ENCODE measurements around the gene DMC1. TPM values are rescaled to one million over a fixed set of nuclear protein-coding genes. Genes with fewer than 3 reads are reported as not detected.
"Not testable (repeated sequence)": the region's sequence is repeated elsewhere in the genome, so short reads cannot be mapped to it uniquely, and the experiment has no call there.

The DMC1 gene
- total and polyA plus RNA-seq, 4 donors, result 0.24 to 2.7 (median 1.8) TPM

DNA sequence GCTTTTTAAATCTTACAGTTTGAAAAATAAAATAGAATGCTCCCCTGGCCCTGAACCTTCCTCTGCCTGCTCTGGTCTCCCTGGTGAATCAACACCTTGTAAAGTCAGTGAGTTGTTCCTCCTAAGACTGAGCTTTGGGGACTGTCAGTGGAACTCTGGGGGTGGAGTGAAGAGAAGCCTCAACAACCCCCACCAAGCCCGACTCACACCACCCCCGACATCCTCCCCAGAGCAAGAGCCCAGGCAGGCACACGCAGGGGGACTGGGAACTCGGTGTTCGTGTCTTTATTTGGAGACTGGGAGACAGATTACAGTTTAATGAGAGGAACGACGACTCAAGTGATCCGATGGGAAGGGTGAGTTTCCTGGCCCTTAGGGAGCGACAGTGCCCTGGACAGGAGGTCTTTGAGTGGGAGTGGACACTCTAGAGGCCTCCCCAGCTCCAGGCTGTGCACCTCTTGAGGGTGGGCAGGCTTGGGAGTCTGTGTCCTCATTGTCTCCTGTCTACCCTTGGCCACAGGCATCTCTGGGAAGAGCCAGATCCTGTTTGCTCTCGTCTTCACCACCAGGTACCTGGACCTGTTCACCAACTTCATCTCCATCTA lies 95.9 kb downstream of the DMC1 start:
- Histone ChIP-seq H3K36me3 (ENCODE audit: control insufficient read depth in 4 of 4, insufficient read depth in 4 of 4, low read length in 4 of 4) (peaks cover 0 to 3% (median 0%) of the 10 kb centered on the region in 4 donors), H3K9ac (ENCODE audit: insufficient read depth in 1 of 2, low read length in 2 of 2) (no peak overlapping the region), H3K4me1 (ENCODE audit: control insufficient read depth in 5 of 5, insufficient read depth in 5 of 5, low read length in 5 of 5) (no peaks in the 10 kb centered on the region), H3K4me3 (no peak overlapping the region), H3K27me3 (ENCODE audit: control insufficient read depth in 3 of 3, insufficient read depth in 3 of 3, low read length in 2 of 3) (peaks cover 0 to 2% (median 0%) of the 10 kb centered on the region in 3 donors), H3K27ac (ENCODE audit: low read depth in 1 of 2, low read length in 1 of 2) (no peak overlapping the region), H3K9me3 (ENCODE audit: control insufficient read depth in 4 of 4, insufficient read depth in 3 of 4, low read length in 3 of 4) (no peaks in the 10 kb centered on the region)
- DNase-seq, result no peak
- 79 to 83% methylated on average over 10 of the region's 10 CpGs for WGBS, 2 donors
- TF ChIP-seq, protein P1, sequence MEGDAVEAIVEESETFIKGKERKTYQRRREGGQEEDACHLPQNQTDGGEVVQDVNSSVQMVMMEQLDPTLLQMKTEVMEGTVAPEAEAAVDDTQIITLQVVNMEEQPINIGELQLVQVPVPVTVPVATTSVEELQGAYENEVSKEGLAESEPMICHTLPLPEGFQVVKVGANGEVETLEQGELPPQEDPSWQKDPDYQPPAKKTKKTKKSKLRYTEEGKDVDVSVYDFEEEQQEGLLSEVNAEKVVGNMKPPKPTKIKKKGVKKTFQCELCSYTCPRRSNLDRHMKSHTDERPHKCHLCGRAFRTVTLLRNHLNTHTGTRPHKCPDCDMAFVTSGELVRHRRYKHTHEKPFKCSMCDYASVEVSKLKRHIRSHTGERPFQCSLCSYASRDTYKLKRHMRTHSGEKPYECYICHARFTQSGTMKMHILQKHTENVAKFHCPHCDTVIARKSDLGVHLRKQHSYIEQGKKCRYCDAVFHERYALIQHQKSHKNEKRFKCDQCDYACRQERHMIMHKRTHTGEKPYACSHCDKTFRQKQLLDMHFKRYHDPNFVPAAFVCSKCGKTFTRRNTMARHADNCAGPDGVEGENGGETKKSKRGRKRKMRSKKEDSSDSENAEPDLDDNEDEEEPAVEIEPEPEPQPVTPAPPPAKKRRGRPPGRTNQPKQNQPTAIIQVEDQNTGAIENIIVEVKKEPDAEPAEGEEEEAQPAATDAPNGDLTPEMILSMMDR (IDR thresholded peaks at IDR 0.05; ENCODE audit: control extremely low read depth, extremely low read depth), result no peak
- no peak for ATAC-seq (ENCODE audit: insufficient read depth, low FRiP score)

DNA sequence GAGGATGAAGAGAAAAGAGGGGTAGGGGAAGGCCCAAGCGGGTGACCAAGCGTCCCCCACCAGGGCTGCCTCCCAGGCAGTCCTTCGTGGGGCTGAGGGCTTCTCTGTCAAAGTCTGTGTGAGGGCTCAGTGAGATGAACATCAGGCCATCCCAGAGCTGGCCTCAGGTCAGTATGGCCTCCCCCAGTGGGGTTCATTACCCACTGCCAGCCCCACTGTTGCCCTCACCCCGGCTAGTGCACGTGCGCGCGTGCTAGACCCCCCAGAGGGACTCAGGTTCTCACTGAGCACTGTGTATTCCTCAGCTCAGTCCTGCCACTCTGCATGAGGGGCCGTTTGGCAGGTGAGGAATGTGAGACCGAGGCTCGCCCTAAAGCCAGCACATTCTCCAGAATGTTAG lies 98.7 kb downstream of the DMC1 start:
- Histone ChIP-seq H3K9ac (ENCODE audit: insufficient read depth in 1 of 2, low read length in 2 of 2) (no peak overlapping the region), H3K36me3 (ENCODE audit: control insufficient read depth in 4 of 4, insufficient read depth in 4 of 4, low read length in 4 of 4) (no peaks in the 10 kb centered on the region), H3K27me3 (ENCODE audit: control insufficient read depth in 3 of 3, insufficient read depth in 3 of 3, low read length in 2 of 3) (peaks cover 0 to 5% (median 0%) of the 10 kb centered on the region in 3 donors), H3K4me3 (no peak overlapping the region), H3K27ac (ENCODE audit: low read depth in 1 of 2, low read length in 1 of 2) (no peak overlapping the region), H3K9me3 (ENCODE audit: control insufficient read depth in 4 of 4, insufficient read depth in 3 of 4, low read length in 3 of 4) (no peaks in the 10 kb centered on the region), H3K4me1 (ENCODE audit: control insufficient read depth in 5 of 5, insufficient read depth in 5 of 5, low read length in 5 of 5) (peaks cover 0 to 10% (median 0%) of the 10 kb centered on the region in 5 donors)
- no peak for DNase-seq
- no peak for ATAC-seq (ENCODE audit: insufficient read depth, low FRiP score)
- TF ChIP-seq, protein P1 (IDR thresholded peaks at IDR 0.05; ENCODE audit: control extremely low read depth, extremely low read depth), result no peak
- 87 to 95% methylated on average over 11 of the region's 11 CpGs for WGBS, 2 donors

DNA sequence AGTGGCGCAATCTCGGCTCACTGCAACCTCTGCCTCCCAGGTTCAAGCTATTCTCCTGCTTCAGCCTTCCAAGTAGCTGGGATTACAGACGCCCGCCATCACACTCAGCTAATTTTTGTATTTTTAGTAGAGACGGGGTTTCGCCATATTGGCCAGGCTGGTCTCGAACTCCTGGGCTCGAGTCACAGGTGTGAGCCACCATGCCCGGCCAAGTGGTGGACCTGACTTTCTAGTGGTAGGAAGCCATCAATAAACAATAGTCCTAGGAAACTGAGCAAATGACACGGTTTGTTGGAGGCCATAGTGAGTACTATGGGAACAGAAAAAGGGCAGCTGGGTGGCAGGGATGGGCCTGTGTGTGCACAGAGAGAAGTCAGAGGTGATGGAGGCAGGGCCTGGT lies 99.8 kb downstream of the DMC1 start:
- not testable (repeated sequence) for H3K27ac ChIP-seq (ENCODE audit: low read depth in 1 of 2, low read length in 1 of 2); H3K36me3 ChIP-seq (ENCODE audit: control insufficient read depth in 4 of 4, insufficient read depth in 4 of 4, low read length in 4 of 4); H3K9me3 ChIP-seq (ENCODE audit: control insufficient read depth in 4 of 4, insufficient read depth in 3 of 4, low read length in 3 of 4); DNase-seq; ATAC-seq (ENCODE audit: insufficient read depth, low FRiP score); H3K4me3 ChIP-seq; H3K4me1 ChIP-seq (ENCODE audit: control insufficient read depth in 5 of 5, insufficient read depth in 5 of 5, low read length in 5 of 5); H3K9ac ChIP-seq (ENCODE audit: insufficient read depth in 1 of 2, low read length in 2 of 2); H3K27me3 ChIP-seq (ENCODE audit: control insufficient read depth in 3 of 3, insufficient read depth in 3 of 3, low read length in 2 of 3)
- WGBS, 2 donors, result 95% methylated on average over 10 of the region's 10 CpGs

DNA sequence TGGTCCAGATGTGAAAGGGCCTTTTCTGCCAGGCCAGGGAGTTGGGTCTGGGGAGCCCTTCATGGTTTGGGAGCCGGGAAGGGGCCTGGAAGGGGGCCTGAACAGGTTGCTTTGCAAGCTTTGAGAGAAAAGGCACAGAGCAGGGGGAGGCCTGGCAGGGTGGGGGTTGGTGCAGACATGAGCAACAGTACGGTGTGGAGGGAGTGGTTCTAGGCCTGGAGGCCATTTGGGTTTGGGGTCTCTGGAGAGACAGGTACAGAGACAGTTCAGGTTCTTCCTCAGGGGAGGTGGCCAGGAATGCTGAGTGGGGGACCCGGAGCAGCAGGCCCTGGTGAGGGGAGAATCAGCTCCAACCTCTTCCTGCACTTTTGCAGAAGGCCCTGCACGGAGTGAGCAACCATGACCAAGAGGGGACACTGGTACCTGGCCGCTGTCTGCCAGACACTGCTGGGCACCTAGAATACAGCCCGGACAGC lies 100.6 kb downstream of the DMC1 start:
- Histone ChIP-seq H3K36me3 (ENCODE audit: control insufficient read depth in 4 of 4, insufficient read depth in 4 of 4, low read length in 4 of 4) (no peaks in the 10 kb centered on the region), H3K27ac (ENCODE audit: low read depth in 1 of 2, low read length in 1 of 2) (no peak overlapping the region), H3K4me1 (ENCODE audit: control insufficient read depth in 5 of 5, insufficient read depth in 5 of 5, low read length in 5 of 5) (peaks cover 0 to 10% (median 0%) of the 10 kb centered on the region in 5 donors), H3K9ac (ENCODE audit: insufficient read depth in 1 of 2, low read length in 2 of 2) (no peak overlapping the region), H3K4me3 (no peak overlapping the region), H3K9me3 (ENCODE audit: control insufficient read depth in 4 of 4, insufficient read depth in 3 of 4, low read length in 3 of 4) (no peaks in the 10 kb centered on the region), H3K27me3 (ENCODE audit: control insufficient read depth in 3 of 3, insufficient read depth in 3 of 3, low read length in 2 of 3) (peaks cover 0 to 3% (median 0%) of the 10 kb centered on the region in 3 donors)
- ATAC-seq (ENCODE audit: insufficient read depth, low FRiP score) (no peak), DNase-seq (no peak)
- 96 to 97% methylated on average over 6 of the region's 6 CpGs for WGBS, 2 donors
- TF ChIP-seq, protein P1 (IDR thresholded peaks at IDR 0.05; ENCODE audit: control extremely low read depth, extremely low read depth), result no peak

Other genes starting within 250 kb of the DMC1 start
- gene KCNJ4, start 115.0 kb downstream of the DMC1 start, total RNA-seq, result not detected
- not detected for gene KCNJ4, start 115.0 kb downstream of the DMC1 start, polyA plus RNA-seq
- 10 to 100 TPM in 1 of 2 donors, 1 to 10 TPM in 1; 4.4 to 16.4 TPM for gene KDELR3, start 102.1 kb downstream of the DMC1 start, total RNA-seq
- gene KDELR3, start 102.1 kb downstream of the DMC1 start, polyA plus RNA-seq, result 1 to 10 TPM; 8.2 to 9.3 TPM
- 1,000 to 10,000 TPM in 1 of 2 donors, 100 to 1,000 TPM in 1; 373 to 1,771 TPM for gene DDX17, start 63.9 kb downstream of the DMC1 start, total RNA-seq
- gene DDX17, start 63.9 kb downstream of the DMC1 start, polyA plus RNA-seq, result 100 to 1,000 TPM; 141 to 151 TPM
- gene FAM227A, start 86.2 kb upstream of the DMC1 start, total RNA-seq, result 10 to 100 TPM in 1 of 2 donors, 1 to 10 TPM in 1; 9.9 to 10.0 TPM
- 1 to 10 TPM; 1.1 to 2.1 TPM for gene FAM227A, start 86.2 kb upstream of the DMC1 start, polyA plus RNA-seq
- 10 to 100 TPM; 25.9 to 32.4 TPM for gene CBY1, start 86.5 kb upstream of the DMC1 start, total RNA-seq
- gene CBY1, start 86.5 kb upstream of the DMC1 start, polyA plus RNA-seq, result 10 to 100 TPM; 24.8 to 49.0 TPM
- gene TOMM22, start 111.8 kb upstream of the DMC1 start, total RNA-seq, result 10 to 100 TPM; 27.3 to 57.7 TPM
- 10 to 100 TPM; 25.6 to 31.1 TPM for gene TOMM22, start 111.8 kb upstream of the DMC1 start, polyA plus RNA-seq
- 10 to 100 TPM; 38.2 to 64.0 TPM for gene JOSD1, start 130.8 kb upstream of the DMC1 start, total RNA-seq
- 10 to 100 TPM; 17.8 to 49.4 TPM for gene JOSD1, start 130.8 kb upstream of the DMC1 start, polyA plus RNA-seq
- gene GTPBP1, start 135.8 kb upstream of the DMC1 start, total RNA-seq, result 10 to 100 TPM; 61.7 to 69.1 TPM
- 10 to 100 TPM; 24.1 to 35.8 TPM for gene GTPBP1, start 135.8 kb upstream of the DMC1 start, polyA plus RNA-seq
- 100 to 1,000 TPM in 1 of 2 donors, 10 to 100 TPM in 1; 75.5 to 220 TPM for gene SUN2, start 185.8 kb upstream of the DMC1 start, total RNA-seq
- 100 to 1,000 TPM in 1 of 2 donors, 10 to 100 TPM in 1; 58.6 to 138 TPM for gene SUN2, start 185.8 kb upstream of the DMC1 start, polyA plus RNA-seq
- 10 to 100 TPM; 28.4 to 29.0 TPM for gene DNAL4, start 224.0 kb upstream of the DMC1 start, total RNA-seq
- gene DNAL4, start 224.0 kb upstream of the DMC1 start, polyA plus RNA-seq, result 10 to 100 TPM; 22.2 to 24.1 TPM

Data from lung (tissue), 12 donors.